Measurements from ENCODE around the gene ROBO4.

The ROBO4 gene

DNA sequence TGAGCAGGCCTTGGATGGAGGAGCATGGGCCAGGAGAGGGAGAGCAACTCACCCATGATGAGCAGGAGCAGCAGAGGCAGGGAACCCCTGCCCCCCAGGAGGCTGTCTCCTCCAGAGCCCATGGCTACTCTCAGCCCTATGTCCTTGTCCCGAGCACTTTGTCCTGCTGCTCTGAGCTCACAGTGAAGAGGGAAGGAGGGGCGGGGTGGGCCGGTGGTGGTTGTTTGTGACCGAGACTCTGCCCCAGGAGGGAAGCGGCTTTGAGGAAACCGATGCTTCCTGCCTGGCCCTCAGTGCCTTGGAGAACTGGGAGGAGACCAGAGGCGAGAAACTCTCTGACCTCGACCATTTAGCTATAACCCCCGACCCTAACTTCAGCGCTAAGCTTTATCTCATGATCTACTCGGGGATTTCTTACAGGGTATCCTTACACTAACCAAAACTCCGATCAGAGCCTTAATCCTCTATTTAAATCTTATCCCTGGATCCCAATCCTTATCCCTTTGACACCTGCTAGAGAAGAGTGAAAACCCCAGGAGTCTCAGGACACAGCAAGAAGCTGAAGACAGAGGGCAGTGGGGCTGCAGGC lies at the start of gene ROBO4:
ROBO4 (minus strand) TSS at position 192 of the 589 bp plus-strand sequence; CDS start at position 122, 70 bp downstream.
- TF ChIP-seq, protein P1, sequence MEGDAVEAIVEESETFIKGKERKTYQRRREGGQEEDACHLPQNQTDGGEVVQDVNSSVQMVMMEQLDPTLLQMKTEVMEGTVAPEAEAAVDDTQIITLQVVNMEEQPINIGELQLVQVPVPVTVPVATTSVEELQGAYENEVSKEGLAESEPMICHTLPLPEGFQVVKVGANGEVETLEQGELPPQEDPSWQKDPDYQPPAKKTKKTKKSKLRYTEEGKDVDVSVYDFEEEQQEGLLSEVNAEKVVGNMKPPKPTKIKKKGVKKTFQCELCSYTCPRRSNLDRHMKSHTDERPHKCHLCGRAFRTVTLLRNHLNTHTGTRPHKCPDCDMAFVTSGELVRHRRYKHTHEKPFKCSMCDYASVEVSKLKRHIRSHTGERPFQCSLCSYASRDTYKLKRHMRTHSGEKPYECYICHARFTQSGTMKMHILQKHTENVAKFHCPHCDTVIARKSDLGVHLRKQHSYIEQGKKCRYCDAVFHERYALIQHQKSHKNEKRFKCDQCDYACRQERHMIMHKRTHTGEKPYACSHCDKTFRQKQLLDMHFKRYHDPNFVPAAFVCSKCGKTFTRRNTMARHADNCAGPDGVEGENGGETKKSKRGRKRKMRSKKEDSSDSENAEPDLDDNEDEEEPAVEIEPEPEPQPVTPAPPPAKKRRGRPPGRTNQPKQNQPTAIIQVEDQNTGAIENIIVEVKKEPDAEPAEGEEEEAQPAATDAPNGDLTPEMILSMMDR (conservative IDR thresholded peaks at IDR 0.05): no peak
- no peak for TF ChIP-seq ZFX (IDR thresholded peaks at IDR 0.05)
- H3K27ac ChIP-seq: no peak within 1 kb of the TSS

DNA sequence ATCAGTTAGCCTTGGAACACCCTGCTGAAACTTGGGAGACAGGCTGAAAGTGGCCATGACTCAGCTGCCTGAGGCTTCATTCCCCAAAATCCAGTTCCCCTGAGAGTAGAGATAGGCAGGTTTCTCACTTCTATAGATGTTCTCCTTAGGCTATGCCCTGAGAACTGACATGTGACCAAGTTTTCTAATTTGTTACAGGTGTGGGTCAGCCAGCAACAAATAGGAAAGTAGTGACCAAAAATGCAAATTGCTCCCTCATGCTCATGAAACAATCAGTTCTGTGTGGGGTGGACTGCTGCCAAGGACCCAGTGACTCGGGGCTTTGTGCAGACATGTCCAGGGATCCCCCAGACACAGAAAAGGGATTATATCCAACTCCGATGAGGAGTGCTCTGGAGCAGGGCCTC lies 49.1 kb upstream of the ROBO4 start:
- no peak overlapping the region for H3K27ac ChIP-seq
- no peak for TF ChIP-seq ZFX (IDR thresholded peaks at IDR 0.05)
- TF ChIP-seq, protein P1 (conservative IDR thresholded peaks at IDR 0.05): no peak

DNA sequence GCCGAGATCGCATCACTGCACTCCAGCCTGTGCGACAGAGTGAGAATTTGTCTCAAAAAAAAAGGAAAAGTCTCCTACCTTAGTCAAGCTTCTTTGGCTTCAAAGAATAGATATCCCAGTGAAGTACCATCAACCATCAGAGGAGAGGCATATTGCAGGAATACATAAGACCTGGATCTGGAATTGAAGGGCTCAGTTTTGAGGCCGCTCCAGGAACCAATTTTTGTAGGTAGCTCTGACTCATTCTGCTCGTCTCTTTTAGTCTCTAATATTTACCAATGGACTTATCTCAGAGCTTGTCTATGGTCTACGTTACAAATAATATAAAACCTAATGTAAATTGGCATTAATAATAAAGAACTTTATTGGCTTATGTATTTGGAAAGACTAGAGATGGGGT lies 48.2 kb upstream of the ROBO4 start:
- no peak for TF ChIP-seq ZFX (IDR thresholded peaks at IDR 0.05)
- TF ChIP-seq, protein P1 (conservative IDR thresholded peaks at IDR 0.05): no peak
- no peak overlapping the region for H3K27ac ChIP-seq

DNA sequence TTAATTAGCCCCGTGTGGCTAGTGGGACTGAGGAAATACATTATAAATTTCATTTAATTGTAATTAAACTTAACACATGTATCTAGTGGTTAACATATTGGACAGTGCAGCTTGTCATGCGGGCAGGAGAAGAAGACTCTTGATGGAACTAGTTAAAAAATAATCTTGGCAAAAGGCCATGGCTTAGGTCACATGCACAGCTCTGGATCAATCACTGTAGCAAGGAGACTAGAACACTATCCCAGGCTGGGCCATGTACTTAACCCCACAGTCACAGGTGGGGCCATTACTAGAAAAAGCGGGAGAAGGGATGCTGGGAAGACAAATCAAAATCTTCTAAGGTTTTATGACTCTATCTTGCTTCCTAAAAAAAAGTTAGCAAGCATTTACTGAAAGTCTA lies 46.9 kb upstream of the ROBO4 start:
- TF ChIP-seq, protein P1 (conservative IDR thresholded peaks at IDR 0.05): no peak
- no peak for TF ChIP-seq ZFX (IDR thresholded peaks at IDR 0.05)
- no peak overlapping the region for H3K27ac ChIP-seq

DNA sequence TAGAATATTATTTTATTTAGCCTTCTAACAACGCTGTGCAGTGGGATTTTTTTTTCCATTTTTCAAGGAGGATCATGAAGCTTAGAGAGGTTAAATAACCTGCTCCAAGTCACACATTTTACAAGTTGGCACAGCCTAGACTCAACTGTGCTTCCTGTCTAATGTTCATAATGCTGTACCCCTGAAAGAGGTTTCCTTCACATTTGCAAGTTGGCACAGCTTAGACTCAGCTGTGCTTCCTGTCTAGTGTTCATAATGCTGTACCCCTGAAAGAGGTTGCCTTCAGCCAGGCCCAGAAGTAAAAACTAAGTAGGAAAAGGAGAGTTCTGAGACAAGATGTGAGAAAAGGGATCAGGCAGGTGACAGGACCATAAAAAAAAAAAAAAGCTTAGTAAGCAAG lies 46.1 kb upstream of the ROBO4 start:
- H3K27ac ChIP-seq: no peak overlapping the region
- TF ChIP-seq, protein P1 (conservative IDR thresholded peaks at IDR 0.05): no peak

DNA sequence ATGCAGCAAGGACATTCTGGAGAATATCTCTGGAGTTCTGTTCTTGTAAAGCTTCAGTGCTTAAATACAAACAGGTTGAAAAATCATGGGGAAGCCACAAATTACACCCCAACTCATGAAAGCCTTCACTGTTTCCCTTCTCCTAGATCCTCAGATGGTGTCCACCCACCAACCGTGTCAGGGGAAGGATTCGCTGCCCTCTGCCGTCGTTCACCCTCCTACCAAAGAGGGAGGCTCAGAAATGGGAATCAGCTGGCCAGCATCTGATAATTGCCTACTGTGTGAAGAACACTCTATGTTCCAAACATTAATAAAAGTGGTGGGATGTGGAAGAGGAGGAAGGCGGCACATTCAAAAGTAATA lies 45.6 kb upstream of the ROBO4 start:
- no peak overlapping the region for H3K27ac ChIP-seq
- TF ChIP-seq ZFX (IDR thresholded peaks at IDR 0.05): no peak
- TF ChIP-seq, protein P1 (conservative IDR thresholded peaks at IDR 0.05): no peak

DNA sequence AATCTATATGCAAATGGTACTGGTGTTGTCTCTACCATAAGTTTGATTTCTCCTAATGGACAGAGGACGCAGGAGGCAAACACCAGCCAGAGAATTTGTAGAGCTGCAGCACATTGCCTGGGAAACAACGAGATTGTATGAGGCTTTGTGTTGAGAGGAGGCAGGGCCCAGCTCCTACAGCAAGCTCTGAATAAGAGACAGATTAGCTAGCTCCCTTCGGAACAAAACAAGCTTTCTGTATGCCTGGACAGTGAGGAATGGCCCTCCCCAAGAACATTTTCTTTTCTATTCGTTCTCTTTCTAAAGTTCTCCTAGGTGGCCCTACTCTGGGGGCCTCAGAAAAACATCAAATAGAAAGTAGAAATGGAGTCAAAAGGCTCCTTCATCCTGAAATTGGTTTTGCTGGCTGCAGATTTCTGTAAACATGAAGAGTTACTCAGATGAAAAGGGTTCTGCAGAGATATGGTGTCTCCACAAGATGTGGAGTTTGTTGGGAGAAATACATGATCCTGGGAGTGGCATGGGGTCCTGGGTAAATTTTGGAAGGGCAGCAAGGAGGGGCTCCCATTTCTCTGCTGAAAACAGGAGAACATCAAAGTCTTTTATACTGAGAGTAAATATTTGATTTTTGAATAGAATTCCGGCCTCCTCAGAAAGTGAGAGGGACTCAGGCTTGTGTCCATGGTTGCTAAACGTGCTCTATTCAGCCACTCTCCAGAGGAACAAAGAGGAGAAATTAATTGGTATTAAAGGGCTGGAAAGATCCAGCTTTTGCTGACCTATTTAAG lies 45.0 kb upstream of the ROBO4 start:
- H3K27ac ChIP-seq: no peak overlapping the region
- no peak for TF ChIP-seq ZFX (IDR thresholded peaks at IDR 0.05)
- TF ChIP-seq, protein P1 (conservative IDR thresholded peaks at IDR 0.05): no peak

All from C4-2B (cell line).